Measurements from ENCODE around the gene CRACR2B.

CRACR2B gene

GRCh38 chr11:787084-787675 is 40.5 kb upstream of the CRACR2B start:
- peaks cover 6 to 15% of the 10 kb centered on the region in 2 experiments for H3K36me3 ChIP-seq (ENCODE audit: control insufficient read depth in 1 of 2, insufficient read depth in 2 of 2, low read depth in 1 of 2, low read length in 2 of 2)
- H3K4me2 ChIP-seq (ENCODE audit: low read length, poor library complexity, severe bottlenecking) = no peak overlapping the region
- H3K9ac ChIP-seq (ENCODE audit: low read length) = no peak overlapping the region
- H3K18ac ChIP-seq (ENCODE audit: low read depth in 1 of 2, low read length in 2 of 2) = no peak overlapping the region
- no peak overlapping the region for H4K91ac ChIP-seq (ENCODE audit: low read length)
- H3K79me1 ChIP-seq (replicated peaks; ENCODE audit: low read length, poor library complexity, severe bottlenecking) = no peaks in the 10 kb centered on the region
- no peak overlapping the region for H3K23ac ChIP-seq (ENCODE audit: low read length in 2 of 2)
- WGBS = 90% methylated on average over 22 of the region's 24 CpGs
- H3K9me3 ChIP-seq (ENCODE audit: control insufficient read depth, low read length) = no peaks in the 10 kb centered on the region
- H2AK5ac ChIP-seq (ENCODE audit: low read length, severe bottlenecking) = no peak overlapping the region
- peaks cover 25% of the 10 kb centered on the region for H3K4me1 ChIP-seq (ENCODE audit: control insufficient read depth, insufficient read depth, low read depth, low read length)
- no peak overlapping the region for H2BK12ac ChIP-seq (ENCODE audit: low read length in 2 of 2)
- H3K14ac ChIP-seq (ENCODE audit: low read length in 2 of 2) = no peak overlapping the region
- H2BK15ac ChIP-seq (ENCODE audit: low read depth, poor library complexity, severe bottlenecking) = no peak overlapping the region
- H4K8ac ChIP-seq (ENCODE audit: low read length) = no peak overlapping the region
- H3K27me3 ChIP-seq (ENCODE audit: control insufficient read depth in 1 of 2, insufficient read depth in 1 of 2, low read length in 2 of 2) = peaks cover 4 to 14% of the 10 kb centered on the region in 2 experiments
- H2AFZ ChIP-seq (ENCODE audit: low read depth, low read length) = no peak overlapping the region
- no peak for DNase-seq
- no peak overlapping the region for H3K27ac ChIP-seq (ENCODE audit: low read length, poor library complexity, severe bottlenecking)
- H2BK120ac ChIP-seq (ENCODE audit: low read depth, low read length) = no peak overlapping the region
- H3K4me3 ChIP-seq (ENCODE audit: insufficient read depth in 1 of 2, low read depth in 1 of 2, low read length in 2 of 2) = no peak overlapping the region
- H2BK5ac ChIP-seq (ENCODE audit: low read depth, low read length, poor library complexity, severe bottlenecking) = no peak overlapping the region
- peak overlapping the region in 1 of 2 experiments; percentile 35 for H3K4ac ChIP-seq (ENCODE audit: low read depth in 1 of 2, low read length in 2 of 2)

- Histone ChIP-seq H4K8ac (ENCODE audit: low read length) (no peak overlapping the region), H2AFZ (ENCODE audit: low read depth, low read length) (no peak overlapping the region), H3K4me1 (ENCODE audit: control insufficient read depth, insufficient read depth, low read depth, low read length) (peaks cover 21% of the 10 kb centered on the region), H3K4ac (ENCODE audit: low read depth in 1 of 2, low read length in 2 of 2) (no peak overlapping the region), H3K9ac (ENCODE audit: low read length) (no peak overlapping the region), H3K9me3 (ENCODE audit: control insufficient read depth, low read length) (no peaks in the 10 kb centered on the region), H2AK5ac (ENCODE audit: low read length, severe bottlenecking) (no peak overlapping the region), H3K27ac (ENCODE audit: low read length, poor library complexity, severe bottlenecking) (no peak overlapping the region), H3K18ac (ENCODE audit: low read depth in 1 of 2, low read length in 2 of 2) (no peak overlapping the region), H3K27me3 (ENCODE audit: control insufficient read depth in 1 of 2, insufficient read depth in 1 of 2, low read length in 2 of 2) (peaks cover 4 to 14% of the 10 kb centered on the region in 2 experiments), H4K91ac (ENCODE audit: low read length) (no peak overlapping the region), H2BK12ac (ENCODE audit: low read length in 2 of 2) (no peak overlapping the region), H2BK15ac (ENCODE audit: low read depth, poor library complexity, severe bottlenecking) (no peak overlapping the region), H3K4me3 (ENCODE audit: insufficient read depth in 1 of 2, low read depth in 1 of 2, low read length in 2 of 2) (no peak overlapping the region), H3K4me2 (ENCODE audit: low read length, poor library complexity, severe bottlenecking) (no peak overlapping the region), H2BK5ac (ENCODE audit: low read depth, low read length, poor library complexity, severe bottlenecking) (no peak overlapping the region), H3K14ac (ENCODE audit: low read length in 2 of 2) (no peak overlapping the region), H3K79me1 (replicated peaks; ENCODE audit: low read length, poor library complexity, severe bottlenecking) (peaks cover 3% of the 10 kb centered on the region), H3K23ac (ENCODE audit: low read length in 2 of 2) (no peak overlapping the region), H2BK120ac (ENCODE audit: low read depth, low read length) (no peak overlapping the region), H3K36me3 (ENCODE audit: control insufficient read depth in 1 of 2, insufficient read depth in 2 of 2, low read depth in 1 of 2, low read length in 2 of 2) (peaks cover 7 to 25% of the 10 kb centered on the region in 2 experiments)
- DNase-seq = no peak
- 85% methylated on average over 28 of the region's 28 CpGs for WGBS
These were observed 39.6 kb upstream of the CRACR2B start for GRCh38 chr11:788009-788640.

GRCh38 chr11:788953-789940 is 38.5 kb upstream of the CRACR2B start:
- Histone ChIP-seq H3K23ac (ENCODE audit: low read length in 2 of 2) (no peak overlapping the region), H2BK5ac (ENCODE audit: low read depth, low read length, poor library complexity, severe bottlenecking) (no peak overlapping the region), H3K4ac (ENCODE audit: low read depth in 1 of 2, low read length in 2 of 2) (peak overlapping the region in 1 of 2 experiments; percentile 30), H3K27ac (ENCODE audit: low read length, poor library complexity, severe bottlenecking) (no peak overlapping the region), H4K8ac (ENCODE audit: low read length) (no peak overlapping the region), H3K14ac (ENCODE audit: low read length in 2 of 2) (no peak overlapping the region), H3K9me3 (ENCODE audit: control insufficient read depth, low read length) (no peaks in the 10 kb centered on the region), H2AFZ (ENCODE audit: low read depth, low read length) (no peak overlapping the region), H3K4me2 (ENCODE audit: low read length, poor library complexity, severe bottlenecking) (no peak overlapping the region), H3K27me3 (ENCODE audit: control insufficient read depth in 1 of 2, insufficient read depth in 1 of 2, low read length in 2 of 2) (peaks cover 4 to 14% of the 10 kb centered on the region in 2 experiments), H3K79me1 (replicated peaks; ENCODE audit: low read length, poor library complexity, severe bottlenecking) (peaks cover 3% of the 10 kb centered on the region), H3K36me3 (ENCODE audit: control insufficient read depth in 1 of 2, insufficient read depth in 2 of 2, low read depth in 1 of 2, low read length in 2 of 2) (peaks cover 17 to 36% of the 10 kb centered on the region in 2 experiments), H3K18ac (ENCODE audit: low read depth in 1 of 2, low read length in 2 of 2) (no peak overlapping the region), H2BK120ac (ENCODE audit: low read depth, low read length) (no peak overlapping the region), H3K4me1 (ENCODE audit: control insufficient read depth, insufficient read depth, low read depth, low read length) (peaks cover 16% of the 10 kb centered on the region), H2BK15ac (ENCODE audit: low read depth, poor library complexity, severe bottlenecking) (no peak overlapping the region), H2BK12ac (ENCODE audit: low read length in 2 of 2) (no peak overlapping the region), H3K4me3 (ENCODE audit: insufficient read depth in 1 of 2, low read depth in 1 of 2, low read length in 2 of 2) (peak overlapping the region in 1 of 2 experiments; percentile 72), H3K9ac (ENCODE audit: low read length) (no peak overlapping the region), H4K91ac (ENCODE audit: low read length) (no peak overlapping the region), H2AK5ac (ENCODE audit: low read length, severe bottlenecking) (no peak overlapping the region)
- no peak for DNase-seq
- whole genome bisulfite sequencing = 65% methylated on average over 31 of the region's 31 CpGs

GRCh38 chr11:789943-790342 is 37.8 kb upstream of the CRACR2B start, which contains the start of gene CEND1:
Gene CEND1 (minus strand): TSS chr11:790090. CDS start chr11:788576, 1,514 bp downstream.
- Histone ChIP-seq H2AK5ac (ENCODE audit: low read length, severe bottlenecking) (no peak within 1 kb of the TSS), H2AFZ (ENCODE audit: low read depth, low read length) (no peak within 1 kb of the TSS), H3K9ac (ENCODE audit: low read length) (peak within 1 kb of the TSS; percentile 29), H3K4me2 (ENCODE audit: low read length, poor library complexity, severe bottlenecking) (no peak within 1 kb of the TSS), H2BK15ac (ENCODE audit: low read depth, poor library complexity, severe bottlenecking) (no peak within 1 kb of the TSS), H3K18ac (ENCODE audit: low read depth in 1 of 2, low read length in 2 of 2) (no peak within 1 kb of the TSS), H4K8ac (ENCODE audit: low read length) (peak within 1 kb of the TSS; percentile 19), H3K27ac (ENCODE audit: low read length, poor library complexity, severe bottlenecking) (no peak within 1 kb of the TSS), H2BK12ac (ENCODE audit: low read length in 2 of 2) (no peak within 1 kb of the TSS), H3K23ac (ENCODE audit: low read length in 2 of 2) (no peak within 1 kb of the TSS), H2BK5ac (ENCODE audit: low read depth, low read length, poor library complexity, severe bottlenecking) (no peak within 1 kb of the TSS), H3K14ac (ENCODE audit: low read length in 2 of 2) (no peak within 1 kb of the TSS), H3K9me3 (ENCODE audit: control insufficient read depth, low read length) (no peaks in the 10 kb centered on the region), H3K4me1 (ENCODE audit: control insufficient read depth, insufficient read depth, low read depth, low read length) (peaks cover 22% of the 10 kb centered on the region), H3K27me3 (ENCODE audit: control insufficient read depth in 1 of 2, insufficient read depth in 1 of 2, low read length in 2 of 2) (peaks cover 4 to 14% of the 10 kb centered on the region in 2 experiments), H3K4me3 (ENCODE audit: insufficient read depth in 1 of 2, low read depth in 1 of 2, low read length in 2 of 2) (peak within 1 kb of the TSS in 1 of 2 experiments; percentile 72), H3K79me1 (replicated peaks; ENCODE audit: low read length, poor library complexity, severe bottlenecking) (peaks cover 3% of the 10 kb centered on the region), H3K4ac (ENCODE audit: low read depth in 1 of 2, low read length in 2 of 2) (peak within 1 kb of the TSS; percentile 30), H2BK120ac (ENCODE audit: low read depth, low read length) (no peak within 1 kb of the TSS), H3K36me3 (ENCODE audit: control insufficient read depth in 1 of 2, insufficient read depth in 2 of 2, low read depth in 1 of 2, low read length in 2 of 2) (peaks cover 19 to 43% of the 10 kb centered on the region in 2 experiments), H4K91ac (ENCODE audit: low read length) (no peak within 1 kb of the TSS)
- 19% methylated on average over 32 of the region's 44 CpGs for WGBS
- DNase-seq = peak; percentile 24
